ENCODE results near the gene EDC3.

- TF ChIP-seq CTCF (conservative IDR thresholded peaks at IDR 0.05; ENCODE audit: low read depth in 2 of 2) (no peak), POLR2AphosphoS5 (IDR thresholded peaks at IDR 0.05; ENCODE audit: low read depth) (no peak), EZH2 (IDR thresholded peaks at IDR 0.05; ENCODE audit: low read depth, unreplicated experiment) (no peak), REST (IDR thresholded peaks at IDR 0.05; ENCODE audit: unreplicated experiment) (no peak), JUNB (IDR thresholded peaks at IDR 0.05; ENCODE audit: unreplicated experiment) (no peak)
These were observed 65.3 kb downstream of the EDC3 start for GRCh38 chr15:74630284-74631086.

Data from GM23338 (cell line).